ENCODE data around the gene HLA-DMB. TPM values are rescaled to one million over a fixed set of nuclear protein-coding genes. Genes with fewer than 3 reads are reported as not detected.
A peak's percentile ranks its signal among the peaks of the same experiment; 100 is the strongest.

Gene HLA-DMB
- total RNA-seq, 1 experiment from 2014 or later, result 1.7 TPM

DNA sequence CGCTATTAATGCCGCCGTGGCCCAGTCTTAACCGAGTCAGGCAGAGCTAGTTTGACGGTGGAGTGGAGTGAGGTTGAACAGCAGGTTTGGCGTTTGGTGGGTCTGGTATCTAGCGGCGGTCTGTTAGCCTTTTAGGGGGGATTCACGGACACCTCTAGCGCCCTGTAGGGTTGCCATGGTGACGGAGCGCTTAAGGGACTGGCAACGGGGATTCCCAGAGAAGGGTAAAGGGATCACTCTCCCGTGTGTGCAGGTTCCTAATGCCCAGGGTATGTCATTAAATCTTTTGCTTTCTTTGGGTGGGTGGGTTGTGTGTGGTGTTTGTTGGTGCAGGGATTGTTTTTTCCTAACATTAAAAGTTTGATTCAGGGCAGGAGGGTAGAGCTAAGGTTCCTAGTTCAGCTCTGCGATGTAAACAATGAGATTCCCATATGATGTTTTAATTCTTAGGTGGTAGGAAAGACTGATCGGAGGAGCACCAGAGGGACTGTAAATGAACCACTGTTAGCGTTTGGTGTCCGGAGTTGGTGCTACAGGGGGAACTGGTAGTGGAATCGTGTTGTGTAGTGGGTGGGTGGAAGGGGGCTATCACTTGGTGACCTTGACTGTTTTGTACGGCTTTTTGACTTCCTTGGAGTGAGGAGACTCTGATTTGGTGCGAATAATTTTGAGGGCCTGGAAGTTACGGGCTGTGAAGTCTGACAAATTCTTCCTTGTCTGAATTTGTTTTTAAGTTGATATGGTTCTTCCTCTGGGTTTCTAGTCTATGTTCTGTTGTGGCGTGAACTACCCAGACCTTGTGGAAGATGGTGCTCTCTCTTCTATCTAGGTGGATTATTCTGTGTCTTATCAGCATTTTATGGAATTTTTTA lies 32.6 kb upstream of the HLA-DMB start:
- peak overlapping the region; percentile 96 for H3K4me3 Mint-ChIP-seq
- H3K27ac ChIP-seq (ENCODE audit: insufficient read length, low read depth, low read length), result no peak overlapping the region

More for the DNA sequence above, 32.6 kb upstream of the HLA-DMB start:
- Histone ChIP-seq H4K91ac (ENCODE audit: insufficient read length, low read depth, low read length) (no peak overlapping the region), H3K9me3 (ENCODE audit: control insufficient read depth, low read depth, low read length) (no peaks in the 10 kb centered on the region), H3K79me2 (ENCODE audit: insufficient read depth, low read length) (peaks cover 42% of the 10 kb centered on the region), H4K20me1 (ENCODE audit: control insufficient read depth, insufficient read depth, insufficient read length) (no peaks in the 10 kb centered on the region), H3T11ph (ENCODE audit: low read length) (no peak overlapping the region), H3K79me1 (ENCODE audit: insufficient read depth, low read depth, low read length, poor library complexity, severe bottlenecking) (peaks cover 18% of the 10 kb centered on the region), H2BK120ac (ENCODE audit: low read depth, low read length, poor library complexity, severe bottlenecking) (no peak overlapping the region), H2AK5ac (ENCODE audit: insufficient read length, low read length) (no peak overlapping the region), H3K23ac (ENCODE audit: insufficient read length, low read depth, low read length) (no peak overlapping the region), H2BK15ac (ENCODE audit: low read depth, low read length) (no peak overlapping the region), H3K4me2 (ENCODE audit: insufficient read depth, insufficient read length, low read length) (peak overlapping the region; percentile 87), H3K4ac (ENCODE audit: low read depth, low read length) (no peak overlapping the region), H3K14ac (ENCODE audit: insufficient read depth, low read length) (peak overlapping the region; percentile 83), H2AFZ (ENCODE audit: low read length) (no peak overlapping the region), H4K8ac (replicated peaks; ENCODE audit: insufficient read length, low read depth, low read length) (no peak overlapping the region), H2BK5ac (ENCODE audit: insufficient read length, low read length) (no peak overlapping the region), H4K5ac (ENCODE audit: insufficient read length, low read depth, low read length) (no peak overlapping the region), H2BK12ac (ENCODE audit: insufficient read length, low read depth, low read length) (no peak overlapping the region), H3K18ac (ENCODE audit: insufficient read length, low read depth, low read length) (peak overlapping the region; percentile 47), H3K56ac (ENCODE audit: insufficient read length, low read depth, low read length) (no peak overlapping the region), H2BK20ac (ENCODE audit: low read depth, low read length, poor library complexity, severe bottlenecking) (no peak overlapping the region), H3K23me2 (ENCODE audit: insufficient read length, low read depth, low read length, poor library complexity, severe bottlenecking) (peaks cover 23% of the 10 kb centered on the region), H3K27me3 (ENCODE audit: insufficient read depth, low read length) (no peaks in the 10 kb centered on the region), H3K4me1 (ENCODE audit: insufficient read depth, low read length) (no peaks in the 10 kb centered on the region), H3K9ac (ENCODE audit: extremely low read depth, insufficient read length, low read length) (peak overlapping the region; percentile 97)
- H3K9me3 Mint-ChIP-seq, result peaks cover 7 to 11% of the 10 kb centered on the region in 2 experiments
- TF ChIP-seq CTCF (conservative IDR thresholded peaks at IDR 0.05), result no peak
- H3K27ac Mint-ChIP-seq, result peak overlapping the region; percentile 73 to 97 (median 94)
- no CpG with 5 or more reads among the region's 23 CpGs for WGBS (ENCODE audit: extremely low coverage, insufficient read length, low lambda C conversion rate)
- peaks cover 4% of the 10 kb centered on the region; the same call in 1 of the 2 replicates for H3K27me3 Mint-ChIP-seq (ENCODE audit: low read depth)
- H3K36me3 Mint-ChIP-seq (ENCODE audit: insufficient read depth in 1 of 3, low read depth in 3 of 3), result peaks cover 79 to 85% (median 80%) of the 10 kb centered on the region in 3 experiments
- H3K4me1 Mint-ChIP-seq, result peaks cover 23 to 43% of the 10 kb centered on the region in 2 experiments
- DNase-seq, result no peak
